GM19463 (cell line): ENCODE measurements around the gene EBF4.

Source experiments
- ATAC-seq: cut with Tn5 transposase; IDR thresholded peaks from one replicate; pipeline ENCODE4 v1.9.1; 2021; ENCODE audit warnings: mild to moderate bottlenecking, moderate library complexity; ENCODE audit not compliant: unreplicated experiment

Gene EBF4

DNA sequence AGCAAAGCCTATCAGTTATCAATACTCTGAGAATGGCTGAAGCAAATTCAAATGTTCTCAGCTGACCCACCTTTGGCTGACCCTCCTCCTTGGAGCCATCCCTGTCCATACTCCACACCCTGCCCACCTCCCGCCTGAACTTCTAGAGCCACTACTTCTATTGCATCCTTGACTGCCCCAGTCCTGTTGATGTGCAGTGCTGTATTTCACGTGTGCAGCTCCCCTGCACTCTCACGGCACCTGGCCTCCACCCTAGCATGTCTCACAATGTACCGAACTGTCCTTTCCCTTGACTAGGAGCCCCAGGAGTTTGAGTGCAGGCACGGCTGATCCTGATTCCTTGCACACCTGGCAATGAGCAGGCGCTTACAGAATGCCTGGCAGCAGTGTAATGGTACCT lies 100.9 kb downstream of the EBF4 start:
- ATAC-seq, result no peak

- ATAC-seq, result no peak
These were observed 101.7 kb downstream of the EBF4 start for GRCh38 chr20:2794202-2794748.

DNA sequence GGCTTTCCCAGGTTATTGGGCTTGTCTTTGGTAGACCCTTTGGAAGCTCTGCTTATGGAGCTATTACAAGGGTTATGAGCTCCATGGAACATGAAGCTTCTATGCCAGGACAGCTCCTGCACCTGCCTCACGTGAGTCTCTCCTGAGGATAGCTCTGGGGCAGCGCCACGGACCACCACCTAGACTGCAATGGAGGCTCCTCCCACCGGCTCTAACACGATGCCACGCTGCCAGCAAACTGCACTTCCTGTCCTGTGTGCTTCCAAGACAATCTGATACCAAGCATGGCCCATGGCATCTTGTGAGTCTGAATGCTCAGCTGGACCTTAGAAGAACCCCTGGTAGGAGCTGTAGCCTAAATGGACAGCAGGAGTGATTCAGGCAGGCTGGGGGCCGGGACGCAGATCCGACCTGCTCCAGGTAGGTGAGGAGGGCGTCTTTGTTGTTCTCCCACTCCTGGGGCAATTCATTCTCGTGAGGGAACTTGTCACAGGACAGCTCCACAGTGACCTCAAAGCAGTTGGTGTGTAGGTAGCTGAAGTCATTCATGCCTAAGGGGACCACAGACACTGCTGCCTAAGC lies 102.4 kb downstream of the EBF4 start:
- ATAC-seq, result no peak

DNA sequence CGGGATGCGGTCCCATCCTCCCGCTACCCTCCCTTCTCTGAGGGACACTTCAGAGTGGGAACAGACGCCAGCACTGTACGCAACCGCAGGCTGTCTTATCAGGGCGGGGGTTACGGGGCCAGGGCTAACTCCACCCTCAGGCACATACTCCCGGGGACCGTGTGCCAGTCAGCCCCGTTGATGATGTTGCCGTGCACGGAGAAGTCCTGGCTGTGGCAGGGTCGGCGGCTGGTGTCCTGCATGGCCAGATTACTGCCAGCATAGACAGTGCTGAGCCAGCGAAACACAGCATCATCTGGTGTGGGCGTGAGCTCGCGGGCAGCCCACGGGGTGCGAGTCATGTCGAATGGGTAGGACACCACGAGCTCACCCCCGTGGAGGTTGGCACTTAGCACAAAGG lies 102.9 kb downstream of the EBF4 start:
- ATAC-seq, result no peak

GRCh38 chr20:2796011-2796660 lies 103.6 kb downstream of the EBF4 start:
- no peak for ATAC-seq

DNA sequence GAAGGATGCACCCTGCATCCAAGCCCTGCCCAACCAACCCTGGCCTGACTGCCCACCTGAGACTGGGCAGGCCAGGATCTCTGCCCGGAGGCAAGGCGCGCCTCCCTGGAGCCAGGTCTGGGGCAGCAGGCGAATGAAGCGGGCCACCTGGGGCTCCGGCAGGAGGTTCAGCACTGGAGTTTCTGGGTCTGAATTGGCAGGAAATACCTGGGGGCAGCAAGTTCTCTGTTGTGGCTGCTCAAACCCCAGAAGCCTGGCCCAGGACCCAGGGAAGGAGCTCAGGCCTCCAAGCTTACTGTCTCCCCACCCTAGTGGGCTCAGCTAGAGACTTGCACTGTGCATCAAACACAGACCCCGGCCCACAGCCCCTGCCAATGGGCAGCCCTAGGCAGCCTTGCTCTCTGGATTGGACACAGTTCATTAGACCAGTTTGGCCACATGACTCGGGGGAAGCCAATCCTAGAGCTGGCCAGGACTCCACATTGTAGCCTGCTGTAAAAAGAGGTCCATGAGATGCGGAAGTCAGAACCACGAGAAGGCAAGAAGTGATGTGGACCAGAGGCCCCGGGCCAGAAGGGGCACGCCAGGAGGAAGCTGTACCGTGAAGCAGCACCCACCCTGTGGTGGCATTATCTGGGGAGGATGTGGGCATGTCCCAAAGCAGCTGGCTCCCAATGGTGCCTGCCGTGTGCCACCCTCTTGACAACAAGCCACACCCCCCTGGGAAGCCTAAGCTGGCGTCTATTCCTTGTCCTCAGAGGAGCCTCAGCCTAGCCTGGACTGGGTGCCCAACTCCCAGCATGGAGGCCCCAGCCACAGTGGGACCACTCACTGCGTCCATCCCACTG lies 104.8 kb downstream of the EBF4 start:
- no peak for ATAC-seq

GRCh38 chr20:2798095-2798805 lies 105.7 kb downstream of the EBF4 start:
- ATAC-seq, result no peak

DNA sequence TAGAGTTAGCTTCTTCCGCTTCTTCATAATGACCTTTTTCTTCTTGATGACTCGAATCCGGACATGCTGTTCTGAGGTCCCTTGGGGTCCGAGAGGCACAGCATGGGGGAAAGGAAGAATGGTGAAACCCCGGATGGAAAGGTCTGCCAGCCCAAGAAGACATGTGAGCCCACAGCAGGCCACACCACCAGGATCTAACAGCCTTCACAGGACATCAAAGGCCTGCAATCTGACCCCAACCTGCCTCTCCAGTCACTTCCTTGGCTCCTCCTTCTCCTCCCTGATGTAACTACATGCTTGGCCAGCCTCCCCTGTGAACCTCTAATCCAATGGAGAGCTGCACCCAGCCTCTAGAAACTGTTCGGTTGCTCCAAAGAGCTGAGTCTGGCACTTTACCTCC lies 106.2 kb downstream of the EBF4 start:
- no peak for ATAC-seq

GRCh38 chr20:2799271-2799670 lies 106.7 kb downstream of the EBF4 start:
- ATAC-seq, result no peak

- peak; percentile 17 for ATAC-seq
These were observed 107.3 kb downstream of the EBF4 start for GRCh38 chr20:2799688-2800520.

- ATAC-seq, result peak; percentile 53
These were observed 108.1 kb downstream of the EBF4 start, which contains the start of gene CPXM1 for GRCh38 chr20:2800521-2801285. CPXM1 (minus strand) TSS chr20:2800627; CDS start chr20:2800572, 55 bp downstream.

DNA sequence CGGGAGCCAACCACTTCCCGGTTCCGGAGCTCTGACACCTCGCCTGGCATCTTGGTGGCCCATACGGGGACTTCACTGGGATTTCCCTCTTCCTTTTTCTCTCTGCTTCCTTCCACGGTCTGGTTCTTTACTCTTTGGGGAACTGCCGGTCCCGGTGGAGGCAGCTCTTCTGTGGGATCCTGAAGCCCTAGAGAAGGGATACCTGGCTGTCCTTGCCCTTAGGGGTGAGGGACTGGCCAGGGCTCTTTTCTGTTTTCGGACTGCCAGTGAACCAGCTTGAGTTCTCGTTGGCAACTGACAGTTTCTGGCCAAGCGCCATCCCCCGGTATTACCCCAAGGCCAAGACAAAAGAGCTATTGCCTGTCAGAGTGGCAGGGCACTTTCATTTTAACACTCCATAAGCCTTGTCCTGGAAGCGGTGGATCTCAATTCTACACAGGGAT lies 108.7 kb downstream of the EBF4 start:
- ATAC-seq, result peak; percentile 36

DNA sequence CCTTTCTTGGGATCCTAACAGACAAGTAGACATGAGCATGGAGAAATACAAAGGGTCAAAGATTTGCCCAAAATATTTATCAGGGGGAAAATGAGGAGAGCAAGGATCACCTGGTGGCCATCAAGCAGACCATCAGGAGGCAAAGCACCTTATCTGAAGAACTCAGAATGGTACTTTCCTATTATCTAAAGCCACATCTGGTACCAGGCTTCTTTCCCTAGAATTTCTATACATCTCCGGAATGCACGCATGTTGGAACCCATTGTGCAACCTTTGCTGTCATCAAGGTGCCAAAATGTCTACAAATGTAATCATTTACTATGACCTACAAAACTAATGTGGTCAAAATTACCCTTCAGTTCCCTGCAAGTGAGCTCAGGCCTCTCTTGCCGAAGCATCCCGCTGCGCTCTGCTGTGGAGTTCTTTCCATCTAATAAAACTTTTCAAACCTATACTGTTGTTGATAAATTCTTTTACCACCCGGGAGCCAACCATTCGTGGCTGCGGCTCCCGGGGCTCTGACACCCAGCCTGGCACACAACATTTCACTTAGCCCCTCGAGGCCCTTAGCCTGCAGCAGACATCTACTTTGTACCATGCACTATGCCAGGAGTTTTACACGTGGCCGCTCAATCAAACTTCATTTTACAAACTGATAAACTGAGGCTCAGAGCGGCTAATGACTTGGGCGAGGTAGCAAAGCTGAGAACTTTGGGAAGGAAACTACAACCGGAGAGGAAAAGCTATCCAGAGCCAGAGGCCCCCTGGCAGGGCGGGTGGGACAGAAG lies 111.7 kb downstream of the EBF4 start:
- ATAC-seq, result no peak

DNA sequence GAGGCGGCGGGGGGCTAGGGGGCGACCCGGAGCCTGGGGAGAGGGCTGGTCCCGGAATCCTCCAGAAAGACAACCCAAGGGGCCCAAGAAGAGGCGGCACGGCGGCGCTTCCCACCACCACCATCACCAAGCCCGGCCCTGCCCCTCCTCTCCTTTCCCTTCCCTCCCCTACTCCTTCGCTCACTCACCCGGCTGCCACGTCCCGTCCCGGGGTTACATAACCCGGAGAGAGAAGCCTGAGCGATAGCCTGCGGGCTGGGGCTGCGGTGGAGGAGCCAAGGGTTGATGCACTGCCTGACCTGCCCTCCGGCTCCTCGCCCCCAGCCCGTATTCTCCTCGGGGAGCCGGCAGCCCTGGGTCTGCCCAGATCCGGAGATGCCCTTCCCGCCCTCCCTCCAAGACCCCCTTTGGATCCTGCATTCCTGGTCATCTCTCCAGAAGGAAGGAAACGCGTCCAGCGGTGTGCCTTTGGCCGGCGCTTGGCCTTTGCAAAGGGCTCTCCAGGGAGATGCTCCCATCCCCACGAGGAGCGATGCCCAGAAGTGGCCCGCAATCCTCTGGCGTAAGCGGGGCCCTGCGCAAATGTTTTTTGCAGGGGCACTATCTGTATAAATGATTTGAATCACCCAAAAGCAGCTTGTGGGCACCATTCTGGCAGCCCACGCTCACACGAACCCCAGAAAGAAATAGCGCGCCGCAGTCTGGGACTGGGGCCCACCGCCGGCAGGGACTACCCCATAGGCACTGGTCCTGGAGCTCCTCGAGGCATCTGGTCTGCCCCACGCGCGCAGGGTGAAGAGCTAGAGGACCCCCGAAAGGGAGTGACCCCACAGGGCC lies 112.5 kb downstream of the EBF4 start:
- ATAC-seq, result no peak

- no peak for ATAC-seq
These were observed 113.2 kb downstream of the EBF4 start for GRCh38 chr20:2805689-2806350.

- no peak for ATAC-seq
These were observed 113.7 kb downstream of the EBF4 start for GRCh38 chr20:2806351-2806701.

DNA sequence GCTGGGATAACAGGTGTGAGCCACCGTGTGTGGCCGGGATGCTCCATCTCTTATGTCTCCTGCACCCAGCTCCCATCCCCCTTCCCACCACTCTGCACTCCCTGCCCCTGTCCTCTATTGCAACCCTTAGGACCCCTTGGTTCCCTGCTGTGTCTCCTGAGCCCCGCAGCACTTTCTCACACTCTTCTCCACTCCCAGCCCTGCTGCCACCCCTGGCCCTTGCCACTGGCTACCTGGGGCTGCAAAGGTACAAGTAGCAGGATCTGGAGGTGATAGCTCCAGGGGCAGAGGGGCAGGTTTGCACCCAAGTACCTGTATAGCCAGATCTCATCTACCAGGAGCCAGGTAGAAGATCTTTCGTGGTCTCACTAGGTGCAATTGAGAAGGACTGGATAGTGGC lies 114.4 kb downstream of the EBF4 start:
- ATAC-seq, result no peak
